ENCODE data around the gene NELL1.

Gene NELL1

GRCh38 chr11:21494946-21495345 lies 825.6 kb downstream of the NELL1 start:
- no peak for TF ChIP-seq CTCF (IDR thresholded peaks at IDR 0.05; ENCODE audit: low read length, missing control alignments)
- no peak overlapping the region for H3K4me3 ChIP-seq (replicated peaks; ENCODE audit: low read depth, low read length)
- DNase-seq (ENCODE audit: low read depth), result no peak

- no peak for TF ChIP-seq CTCF (IDR thresholded peaks at IDR 0.05; ENCODE audit: low read length, missing control alignments)
- H3K4me3 ChIP-seq (replicated peaks; ENCODE audit: low read depth, low read length), result no peak overlapping the region
- no peak for DNase-seq (ENCODE audit: low read depth)
Observed at GRCh38 chr11:21495879-21496278, 826.5 kb downstream of the NELL1 start.

GRCh38 chr11:21501245-21501644 lies 831.9 kb downstream of the NELL1 start:
- TF ChIP-seq CTCF (IDR thresholded peaks at IDR 0.05; ENCODE audit: low read length, missing control alignments), result no peak
- no peak overlapping the region for H3K4me3 ChIP-seq (replicated peaks; ENCODE audit: low read depth, low read length)
- no peak for DNase-seq (ENCODE audit: low read depth)

GRCh38 chr11:21505070-21505469 lies 835.7 kb downstream of the NELL1 start:
- no peak for TF ChIP-seq CTCF (IDR thresholded peaks at IDR 0.05; ENCODE audit: low read length, missing control alignments)
- H3K4me3 ChIP-seq (replicated peaks; ENCODE audit: low read depth, low read length), result no peak overlapping the region
- no peak for DNase-seq (ENCODE audit: low read depth)

- peak; percentile 45 for DNase-seq (ENCODE audit: low read depth)
- peak; percentile 36 for TF ChIP-seq CTCF (IDR thresholded peaks at IDR 0.05; ENCODE audit: low read length, missing control alignments)
- no peak overlapping the region for H3K4me3 ChIP-seq (replicated peaks; ENCODE audit: low read depth, low read length)
Observed at GRCh38 chr11:21511835-21512440, 842.6 kb downstream of the NELL1 start.

- TF ChIP-seq CTCF (IDR thresholded peaks at IDR 0.05; ENCODE audit: low read length, missing control alignments), result no peak
- H3K4me3 ChIP-seq (replicated peaks; ENCODE audit: low read depth, low read length), result no peak overlapping the region
- DNase-seq (ENCODE audit: low read depth), result no peak
Observed at GRCh38 chr11:21514316-21514715, 844.9 kb downstream of the NELL1 start.

GRCh38 chr11:21520244-21520643 lies 850.9 kb downstream of the NELL1 start:
- no peak overlapping the region for H3K4me3 ChIP-seq (replicated peaks; ENCODE audit: low read depth, low read length)
- no peak for DNase-seq (ENCODE audit: low read depth)
- TF ChIP-seq CTCF (IDR thresholded peaks at IDR 0.05; ENCODE audit: low read length, missing control alignments), result no peak
